GM23248 (cell line): Measurements from ENCODE around the gene NME3.

Experiments used
- EZH2 ChIP-seq: fragments of 200-600 bp; sonication (generic); IDR thresholded peaks from 2 replicates; pipeline ENCODE4 v1.6.1; 2018; ENCODE audit warnings: antibody characterized with exemption, mild to moderate bottlenecking; ENCODE audit not compliant: insufficient read depth, poor library complexity, severe bottlenecking
- EZH2phosphoT487 ChIP-seq: fragments of 200-600 bp; sonication (generic); IDR thresholded peaks from 2 replicates; pipeline ENCODE4 v1.6.1; 2018; ENCODE audit warnings: antibody characterized with exemption, moderate library complexity, mild to moderate bottlenecking, low read depth; ENCODE audit not compliant: insufficient read depth

GRCh38 chr16:1790261-1790610 is 18.9 kb upstream of the NME3 start:
- TF ChIP-seq EZH2 (no peak), EZH2phosphoT487 (no peak)
